KMS-11 (cell line): ENCODE results near the gene RAVER2.

ENCODE experiments used
- H2AFZ ChIP-seq: fragments of 200-600 bp; sonication (generic); 2 replicates; pipeline ENCODE4 v1.6.1; 2016; ENCODE audit warnings: antibody characterized with exemption, mixed run types, low read depth
- H3K27ac ChIP-seq: fragments of 200-600 bp; sonication (generic); 2 replicates; pipeline ENCODE4 v1.6.1; 2016; ENCODE audit warnings: mild to moderate bottlenecking, mixed run types
- H3K27me3 ChIP-seq: fragments of 200-600 bp; sonication (generic); 2 replicates; pipeline ENCODE4 v1.6.1; 2017; ENCODE audit warnings: mild to moderate bottlenecking, low read depth, mixed run types, moderate library complexity; ENCODE audit not compliant: insufficient read depth
- H3K36me3 ChIP-seq: fragments of 200-600 bp; sonication (generic); 2 replicates; pipeline ENCODE4 v1.6.1; 2017; ENCODE audit warnings: mild to moderate bottlenecking, mixed run types; ENCODE audit not compliant: insufficient read depth
- H3K4me1 ChIP-seq: fragments of 200-600 bp; sonication (generic); 2 replicates; pipeline ENCODE4 v1.6.1; 2016; ENCODE audit warnings: mild to moderate bottlenecking, low read depth, mixed run types; ENCODE audit not compliant: poor library complexity, severe bottlenecking
- H3K4me2 ChIP-seq: fragments of 200-600 bp; sonication (generic); 2 replicates; pipeline ENCODE4 v1.7.0; 2016; ENCODE audit warnings: mild to moderate bottlenecking, mixed run types
- H3K4me3 ChIP-seq: fragments of 200-600 bp; sonication (generic); IDR thresholded peaks from 2 replicates; pipeline ENCODE4 v1.6.1; 2017; ENCODE audit warnings: low read depth, low read length, mixed read lengths; ENCODE audit not compliant: insufficient read depth
- H3K79me2 ChIP-seq: fragments of 200-600 bp; sonication (generic); 2 replicates; pipeline ENCODE4 v1.6.1; 2016; ENCODE audit warnings: low read depth, mixed run types; ENCODE audit not compliant: insufficient read depth
- H3K9ac ChIP-seq: fragments of 200-600 bp; sonication (generic); 2 replicates; pipeline ENCODE4 v1.6.1; 2016; ENCODE audit warnings: mild to moderate bottlenecking, mixed run types
- H4K20me1 ChIP-seq: fragments of 200-600 bp; sonication (generic); 2 replicates; pipeline ENCODE4 v1.6.1; 2016; ENCODE audit warnings: mild to moderate bottlenecking, mixed run types; ENCODE audit not compliant: insufficient read depth
- TF ChIP-seq, protein P1 (sequence below): fragments of 200-600 bp; sonication (generic); conservative IDR thresholded peaks from 2 replicates; pipeline ENCODE4 v1.6.1; 2017; ENCODE audit warnings: low read depth, mild to moderate bottlenecking, antibody characterized with exemption, low read length, moderate library complexity, mixed read lengths

RAVER2 gene

DNA sequence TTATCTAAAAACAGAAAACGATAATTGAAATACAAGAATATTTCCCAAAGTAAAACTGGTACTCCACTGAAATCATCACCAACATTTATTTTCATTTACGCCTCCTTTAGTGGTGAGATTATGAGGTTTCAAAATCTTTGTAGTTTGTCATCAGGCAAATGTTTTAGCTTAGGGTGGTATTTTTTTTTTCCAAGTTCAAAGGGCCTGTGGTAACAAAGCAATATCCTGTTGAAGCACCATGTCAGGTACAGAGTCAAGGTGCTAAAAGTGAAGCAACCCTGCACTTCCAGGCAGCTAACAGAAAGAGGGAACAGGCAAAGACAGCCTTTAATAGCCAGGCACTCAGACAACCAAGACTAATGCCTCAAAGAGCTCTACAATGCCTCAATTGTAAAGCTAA, 132.3 kb downstream of the RAVER2 start:
- H3K9ac ChIP-seq = no peak overlapping the region
- H3K4me1 ChIP-seq = no peaks in the 10 kb centered on the region
- no peaks in the 10 kb centered on the region for H4K20me1 ChIP-seq
- no peak overlapping the region for H3K4me3 ChIP-seq
- no peaks in the 10 kb centered on the region for H3K36me3 ChIP-seq
- TF ChIP-seq, protein P1, sequence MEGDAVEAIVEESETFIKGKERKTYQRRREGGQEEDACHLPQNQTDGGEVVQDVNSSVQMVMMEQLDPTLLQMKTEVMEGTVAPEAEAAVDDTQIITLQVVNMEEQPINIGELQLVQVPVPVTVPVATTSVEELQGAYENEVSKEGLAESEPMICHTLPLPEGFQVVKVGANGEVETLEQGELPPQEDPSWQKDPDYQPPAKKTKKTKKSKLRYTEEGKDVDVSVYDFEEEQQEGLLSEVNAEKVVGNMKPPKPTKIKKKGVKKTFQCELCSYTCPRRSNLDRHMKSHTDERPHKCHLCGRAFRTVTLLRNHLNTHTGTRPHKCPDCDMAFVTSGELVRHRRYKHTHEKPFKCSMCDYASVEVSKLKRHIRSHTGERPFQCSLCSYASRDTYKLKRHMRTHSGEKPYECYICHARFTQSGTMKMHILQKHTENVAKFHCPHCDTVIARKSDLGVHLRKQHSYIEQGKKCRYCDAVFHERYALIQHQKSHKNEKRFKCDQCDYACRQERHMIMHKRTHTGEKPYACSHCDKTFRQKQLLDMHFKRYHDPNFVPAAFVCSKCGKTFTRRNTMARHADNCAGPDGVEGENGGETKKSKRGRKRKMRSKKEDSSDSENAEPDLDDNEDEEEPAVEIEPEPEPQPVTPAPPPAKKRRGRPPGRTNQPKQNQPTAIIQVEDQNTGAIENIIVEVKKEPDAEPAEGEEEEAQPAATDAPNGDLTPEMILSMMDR = no peak
- no peak overlapping the region for H3K27ac ChIP-seq
- H2AFZ ChIP-seq = no peak overlapping the region
- H3K79me2 ChIP-seq = no peaks in the 10 kb centered on the region
- H3K4me2 ChIP-seq = no peak overlapping the region
- no peaks in the 10 kb centered on the region for H3K27me3 ChIP-seq

GRCh38 chr1:64877598-64877997, 132.7 kb downstream of the RAVER2 start:
- Histone ChIP-seq H3K4me1 (no peaks in the 10 kb centered on the region), H3K4me2 (no peak overlapping the region)

GRCh38 chr1:64878090-64878489, 133.2 kb downstream of the RAVER2 start:
- H4K20me1 ChIP-seq = no peaks in the 10 kb centered on the region
- no peak overlapping the region for H3K27ac ChIP-seq
- TF ChIP-seq, protein P1 = no peak
- no peaks in the 10 kb centered on the region for H3K27me3 ChIP-seq
- H3K79me2 ChIP-seq = no peaks in the 10 kb centered on the region
- H3K4me3 ChIP-seq = no peak overlapping the region
- H3K4me1 ChIP-seq = no peaks in the 10 kb centered on the region
- no peak overlapping the region for H3K4me2 ChIP-seq
- H3K9ac ChIP-seq = no peak overlapping the region
- no peaks in the 10 kb centered on the region for H3K36me3 ChIP-seq
- H2AFZ ChIP-seq = no peak overlapping the region

More at GRCh38 chr1:64877598-64877997, 132.7 kb downstream of the RAVER2 start:
- no peaks in the 10 kb centered on the region for H3K36me3 ChIP-seq
- TF ChIP-seq, protein P1 = no peak
- H2AFZ ChIP-seq = no peak overlapping the region
- H3K79me2 ChIP-seq = no peaks in the 10 kb centered on the region
- H3K27me3 ChIP-seq = no peaks in the 10 kb centered on the region
- no peaks in the 10 kb centered on the region for H4K20me1 ChIP-seq
- H3K27ac ChIP-seq = no peak overlapping the region
- no peak overlapping the region for H3K9ac ChIP-seq
- H3K4me3 ChIP-seq = no peak overlapping the region

GRCh38 chr1:64878931-64879611, 134.2 kb downstream of the RAVER2 start:
- H3K79me2 ChIP-seq = no peaks in the 10 kb centered on the region
- no peak overlapping the region for H3K9ac ChIP-seq
- no peak overlapping the region for H3K4me2 ChIP-seq
- no peak overlapping the region for H3K27ac ChIP-seq
- H3K4me3 ChIP-seq = no peak overlapping the region
- no peak overlapping the region for H2AFZ ChIP-seq
- H4K20me1 ChIP-seq = no peaks in the 10 kb centered on the region
- TF ChIP-seq, protein P1 = no peak
- H3K4me1 ChIP-seq = no peaks in the 10 kb centered on the region
- no peaks in the 10 kb centered on the region for H3K36me3 ChIP-seq
- H3K27me3 ChIP-seq = no peaks in the 10 kb centered on the region
